Mesenchymal stem cell (in vitro differentiated cells and primary cell): ENCODE data around the gene TAF11L10.
A peak's percentile ranks its signal among the peaks of the same experiment; 100 is the strongest.
"Not testable (repeated sequence)": the region's sequence is repeated elsewhere in the genome, so short reads cannot be mapped to it uniquely, and the experiment has no call there.

Experiments used
- DNase-seq: peaks from one replicate; pipeline ENCODE4 v3.0.0-alpha.2; 2013
- H2AFZ ChIP-seq: one replicate; pipeline ENCODE4 v1.6.1; 2013; ENCODE audit warnings: low read depth, mild to moderate bottlenecking, control low read depth, inconsistent platforms, low read length, moderate library complexity
- H2AK5ac ChIP-seq: 2 replicates; pipeline ENCODE4 v1.6.1; 2013; ENCODE audit warnings: low read length, moderate library complexity, mild to moderate bottlenecking, inconsistent platforms; ENCODE audit not compliant: severe bottlenecking
- H2BK120ac ChIP-seq: one replicate; pipeline ENCODE4 v1.6.1; 2013; ENCODE audit warnings: low read depth, mild to moderate bottlenecking, inconsistent platforms, low read length, moderate library complexity
- H2BK12ac ChIP-seq, 2 experiments: one replicate each; pipeline ENCODE4 v1.6.1; 2013; ENCODE audit warnings: inconsistent platforms in 2 of 2, low read length in 2 of 2, mild to moderate bottlenecking in 2 of 2, moderate library complexity in 2 of 2, control low read depth in 1 of 2
- H2BK15ac ChIP-seq: one replicate; pipeline ENCODE4 v1.6.1; 2013; ENCODE audit warnings: mild to moderate bottlenecking, low read depth, inconsistent platforms; ENCODE audit not compliant: poor library complexity, severe bottlenecking
- H2BK5ac ChIP-seq: 2 replicates; pipeline ENCODE4 v1.6.1; 2013; ENCODE audit warnings: low read depth, mild to moderate bottlenecking, low read length, control low read depth, inconsistent platforms; ENCODE audit not compliant: poor library complexity, severe bottlenecking
- H3K14ac ChIP-seq, 2 experiments: one replicate each; pipeline ENCODE4 v1.6.1; 2013; ENCODE audit warnings: inconsistent platforms in 2 of 2, low read length in 2 of 2, control low read depth in 1 of 2, mild to moderate bottlenecking in 1 of 2, moderate library complexity in 1 of 2
- H3K18ac ChIP-seq, 2 experiments: one replicate each; pipeline ENCODE4 v1.6.1; 2013; ENCODE audit warnings: inconsistent platforms in 2 of 2, low read length in 2 of 2, control low read depth in 1 of 2, low read depth in 1 of 2, mild to moderate bottlenecking in 1 of 2
- H3K23ac ChIP-seq, 2 experiments: one replicate each; pipeline ENCODE4 v1.6.1; 2013; ENCODE audit warnings: inconsistent platforms in 2 of 2, low read length in 2 of 2, mild to moderate bottlenecking in 2 of 2, moderate library complexity in 2 of 2, control low read depth in 1 of 2
- H3K27ac ChIP-seq: 2 replicates; pipeline ENCODE4 v1.5.1; 2013; ENCODE audit warnings: mild to moderate bottlenecking, moderate library complexity, low read length, control low read depth, inconsistent platforms; ENCODE audit not compliant: poor library complexity, severe bottlenecking
- H3K27me3 ChIP-seq, 2 experiments: 2 replicates each; pipeline versions ENCODE4 v1.6.1 to v1.7.0; 2013; ENCODE audit warnings: low read length in 2 of 2, mild to moderate bottlenecking in 2 of 2, moderate library complexity in 2 of 2, control low read depth in 1 of 2, inconsistent platforms in 1 of 2; ENCODE audit not compliant: control insufficient read depth in 1 of 2, insufficient read depth in 1 of 2
- H3K36me3 ChIP-seq, 2 experiments: 2 replicates each; pipeline versions ENCODE4 v1.6.1 to v1.7.0; 2013; ENCODE audit warnings: low read length in 2 of 2, control low read depth in 1 of 2, inconsistent platforms in 1 of 2, low read depth in 1 of 2, mild to moderate bottlenecking in 1 of 2; ENCODE audit not compliant: insufficient read depth in 2 of 2, control insufficient read depth in 1 of 2
- H3K4ac ChIP-seq, 2 experiments: one replicate each; pipeline ENCODE4 v1.6.1; 2013; ENCODE audit warnings: inconsistent platforms in 2 of 2, low read length in 2 of 2, mild to moderate bottlenecking in 2 of 2, moderate library complexity in 2 of 2, control low read depth in 1 of 2, low read depth in 1 of 2
- H3K4me1 ChIP-seq: 2 replicates; pipeline ENCODE4 v1.6.1; 2013; ENCODE audit warnings: low read depth, low read length, control low read depth; ENCODE audit not compliant: control insufficient read depth, insufficient read depth
- H3K4me2 ChIP-seq: 2 replicates; pipeline ENCODE4 v1.6.1; 2013; ENCODE audit warnings: low read length, mild to moderate bottlenecking, inconsistent platforms; ENCODE audit not compliant: poor library complexity, severe bottlenecking
- H3K4me3 ChIP-seq, 2 experiments: 2 replicates each; pipeline versions ENCODE4 v1.5.1 to v1.7.0; 2013; ENCODE audit warnings: low read length in 2 of 2, mild to moderate bottlenecking in 2 of 2, control low read depth in 1 of 2, low read depth in 1 of 2; ENCODE audit not compliant: insufficient read depth in 1 of 2
- H3K79me1 ChIP-seq: replicated peaks from 2 replicates; pipeline ENCODE4 v1.6.1; 2013; ENCODE audit warnings: mild to moderate bottlenecking, control low read depth, low read length, inconsistent platforms; ENCODE audit not compliant: poor library complexity, severe bottlenecking
- H3K9ac ChIP-seq: 2 replicates; pipeline ENCODE4 v1.7.0; 2013; ENCODE audit warnings: mild to moderate bottlenecking, low read length, moderate library complexity
- H3K9me3 ChIP-seq: 2 replicates; pipeline ENCODE4 v1.7.0; 2013; ENCODE audit warnings: mild to moderate bottlenecking, low read length; ENCODE audit not compliant: control insufficient read depth
- H4K8ac ChIP-seq: one replicate; pipeline ENCODE4 v1.6.1; 2013; ENCODE audit warnings: inconsistent platforms, mild to moderate bottlenecking, low read length, moderate library complexity
- H4K91ac ChIP-seq: one replicate; pipeline ENCODE4 v1.6.1; 2013; ENCODE audit warnings: mild to moderate bottlenecking, low read length, inconsistent platforms
- WGBS: methylation state at CpG from one replicate; pipeline ENCODE4 v1.1.7; 2013; ENCODE audit warnings: mixed read lengths; 5-methylcytosine and 5-hydroxymethylcytosine counted together

Gene TAF11L10

GRCh38 chr5:17620627-17621026 is 23.0 kb upstream of the TAF11L10 start:
- Histone ChIP-seq H4K8ac (no peak overlapping the region), H3K23ac (no peak overlapping the region), H4K91ac (no peak overlapping the region), H3K36me3 (no peaks in the 10 kb centered on the region), H3K4me3 (no peak overlapping the region), H3K27ac (no peak overlapping the region), H3K79me1 (no peaks in the 10 kb centered on the region), H2BK5ac (no peak overlapping the region), H3K27me3 (no peaks in the 10 kb centered on the region), H3K18ac (no peak overlapping the region), H3K4ac (no peak overlapping the region), H3K4me1 (no peaks in the 10 kb centered on the region), H3K4me2 (no peak overlapping the region), H2BK15ac (no peak overlapping the region), H2BK120ac (no peak overlapping the region), H3K14ac (no peak overlapping the region), H2BK12ac (no peak overlapping the region), H2AFZ (no peak overlapping the region), H2AK5ac (no peak overlapping the region), H3K9me3 (no peaks in the 10 kb centered on the region), H3K9ac (no peak overlapping the region)
- 57% methylated on average over 17 of the region's 17 CpGs for WGBS
- DNase-seq: no peak

DNA sequence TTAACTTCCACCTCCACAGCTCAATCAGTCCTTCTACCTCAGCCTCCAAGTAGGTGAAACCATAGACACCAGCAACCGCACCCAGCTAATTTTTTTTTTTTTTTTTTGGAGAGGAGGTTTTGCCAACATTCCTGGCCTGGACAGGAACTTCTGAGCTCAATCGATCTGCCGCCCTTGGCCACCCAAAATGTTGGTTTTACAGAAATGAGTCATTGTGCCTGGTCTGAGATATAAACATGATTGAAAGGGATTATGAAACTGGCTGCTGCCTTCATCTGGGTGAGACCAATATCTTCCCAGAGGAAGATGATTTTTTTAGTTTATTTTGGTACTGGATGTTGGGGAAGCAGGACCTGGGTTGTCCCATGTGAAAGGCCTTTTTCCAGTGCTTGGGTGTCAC is 21.7 kb upstream of the TAF11L10 start:
- Histone ChIP-seq H3K9me3 (no peaks in the 10 kb centered on the region), H3K4me3 (no peak overlapping the region), H3K18ac (no peak overlapping the region), H3K9ac (no peak overlapping the region), H2BK15ac (no peak overlapping the region), H3K36me3 (no peaks in the 10 kb centered on the region), H3K27ac (no peak overlapping the region), H3K4ac (no peak overlapping the region), H3K14ac (no peak overlapping the region), H4K91ac (no peak overlapping the region), H2BK12ac (no peak overlapping the region), H2BK5ac (no peak overlapping the region), H2AK5ac (no peak overlapping the region), H3K79me1 (no peaks in the 10 kb centered on the region), H2BK120ac (no peak overlapping the region), H3K4me2 (no peak overlapping the region), H3K23ac (no peak overlapping the region), H2AFZ (no peak overlapping the region), H4K8ac (no peak overlapping the region), H3K27me3 (no peaks in the 10 kb centered on the region), H3K4me1 (no peaks in the 10 kb centered on the region)
- WGBS: 86% methylated on average over 3 of the region's 3 CpGs
- no peak for DNase-seq

GRCh38 chr5:17614872-17615605 is 17.4 kb upstream of the TAF11L10 start:
- Histone ChIP-seq H3K4me1 (no peaks in the 10 kb centered on the region), H4K91ac (peak overlapping the region; percentile 39), H2BK15ac (no peak overlapping the region), H3K4me2 (no peak overlapping the region), H3K9ac (no peak overlapping the region), H3K14ac (no peak overlapping the region), H3K27ac (no peak overlapping the region), H3K79me1 (no peaks in the 10 kb centered on the region), H3K9me3 (no peaks in the 10 kb centered on the region), H3K18ac (no peak overlapping the region), H4K8ac (no peak overlapping the region), H2AK5ac (no peak overlapping the region), H2BK120ac (no peak overlapping the region), H3K23ac (no peak overlapping the region), H2BK5ac (no peak overlapping the region), H2AFZ (no peak overlapping the region), H2BK12ac (no peak overlapping the region), H3K4me3 (no peak overlapping the region), H3K27me3 (no peaks in the 10 kb centered on the region), H3K36me3 (no peaks in the 10 kb centered on the region), H3K4ac (no peak overlapping the region)
- WGBS: 87% methylated on average over 16 of the region's 17 CpGs
- DNase-seq: no peak

GRCh38 chr5:17610092-17610491 is 12.5 kb upstream of the TAF11L10 start, which contains the start of gene TAF11L12:
Gene TAF11L12, plus strand, starts transcription at chr5:17610392.
- H4K8ac ChIP-seq, H2BK12ac ChIP-seq, H3K14ac ChIP-seq, H3K4me2 ChIP-seq, H3K27me3 ChIP-seq, H3K4me1 ChIP-seq, H3K27ac ChIP-seq, H4K91ac ChIP-seq, H3K4me3 ChIP-seq, H2AFZ ChIP-seq, H3K79me1 ChIP-seq, H3K9ac ChIP-seq, H3K18ac ChIP-seq, H2BK5ac ChIP-seq, H2BK120ac ChIP-seq, DNase-seq, H3K9me3 ChIP-seq, H3K4ac ChIP-seq, H2AK5ac ChIP-seq, H3K23ac ChIP-seq, H2BK15ac ChIP-seq, H3K36me3 ChIP-seq: not testable (repeated sequence)
- WGBS: 81% methylated on average over 2 of the region's 2 CpGs
